Measurements from ENCODE around the gene MRPL44. TPM values are rescaled to one million over a fixed set of nuclear protein-coding genes. Genes with fewer than 3 reads are reported as not detected.

The MRPL44 gene
- polyA plus RNA-seq, 4 donors = 27.7 to 33.9 (median 29.9) TPM

- Histone ChIP-seq H3K36me3 (ENCODE audit: control insufficient read depth in 3 of 3, insufficient read depth in 2 of 3, low read depth in 1 of 3, low read length in 3 of 3) (peaks cover 0 to 14% (median 2%) of the 10 kb centered on the region in 3 donors), H3K27ac (ENCODE audit: low read depth in 1 of 3, low read length in 2 of 3) (no peak overlapping the region), H3K4me1 (ENCODE audit: control insufficient read depth in 3 of 3, insufficient read depth in 2 of 3, low read depth in 1 of 3, low read length in 2 of 3) (peaks cover 0 to 7% (median 0%) of the 10 kb centered on the region in 3 donors), H3K4me3 (ENCODE audit: low read depth in 1 of 3, low read length in 3 of 3) (no peak overlapping the region), H3K9me3 (ENCODE audit: control insufficient read depth in 2 of 2, insufficient read depth in 1 of 2, low read depth in 1 of 2, low read length in 1 of 2) (no peaks in the 10 kb centered on the region), H3K27me3 (ENCODE audit: control insufficient read depth in 3 of 3, insufficient read depth in 3 of 3, low read length in 3 of 3) (no peaks in the 10 kb centered on the region)
- DNase-seq (no peak), FAIRE-seq (no peak)
- 95 to 99% (median 98%) methylated on average over 4 of the region's 4 CpGs for WGBS, 3 donors
Observed at GRCh38 chr2:223920109-223920508, 37.2 kb upstream of the MRPL44 start.

- no peak for FAIRE-seq
- Histone ChIP-seq H3K9me3 (ENCODE audit: control insufficient read depth in 2 of 2, insufficient read depth in 1 of 2, low read depth in 1 of 2, low read length in 1 of 2) (peaks cover 0 to 2% of the 10 kb centered on the region in 2 donors), H3K36me3 (ENCODE audit: control insufficient read depth in 3 of 3, insufficient read depth in 2 of 3, low read depth in 1 of 3, low read length in 3 of 3) (peaks cover 0 to 16% (median under 1%) of the 10 kb centered on the region in 3 donors), H3K27ac (ENCODE audit: low read depth in 1 of 3, low read length in 2 of 3) (no peak overlapping the region), H3K4me1 (ENCODE audit: control insufficient read depth in 3 of 3, insufficient read depth in 2 of 3, low read depth in 1 of 3, low read length in 2 of 3) (peaks cover 0 to 7% (median 0%) of the 10 kb centered on the region in 3 donors), H3K27me3 (ENCODE audit: control insufficient read depth in 3 of 3, insufficient read depth in 3 of 3, low read length in 3 of 3) (no peaks in the 10 kb centered on the region), H3K4me3 (ENCODE audit: low read depth in 1 of 3, low read length in 3 of 3) (no peak overlapping the region)
- DNase-seq = no peak
Observed at GRCh38 chr2:223921204-223921603, 36.1 kb upstream of the MRPL44 start.

- FAIRE-seq = no peak
- peaks cover 0 to 20% (median 0%) of the 10 kb centered on the region in 3 donors for H3K36me3 ChIP-seq (ENCODE audit: control insufficient read depth in 3 of 3, insufficient read depth in 2 of 3, low read depth in 1 of 3, low read length in 3 of 3)
- H3K9me3 ChIP-seq (ENCODE audit: control insufficient read depth in 2 of 2, insufficient read depth in 1 of 2, low read depth in 1 of 2, low read length in 1 of 2) = peaks cover 0 to 13% of the 10 kb centered on the region in 2 donors
- H3K27me3 ChIP-seq (ENCODE audit: control insufficient read depth in 3 of 3, insufficient read depth in 3 of 3, low read length in 3 of 3) = no peaks in the 10 kb centered on the region
- H3K4me1 ChIP-seq (ENCODE audit: control insufficient read depth in 3 of 3, insufficient read depth in 2 of 3, low read depth in 1 of 3, low read length in 2 of 3) = peaks cover 0 to 7% (median 0%) of the 10 kb centered on the region in 3 donors
- DNase-seq = no peak
- 69 to 73% (median 71%) methylated on average over 3 of the region's 3 CpGs for WGBS, 3 donors
- H3K27ac ChIP-seq (ENCODE audit: low read depth in 1 of 3, low read length in 2 of 3) = no peak overlapping the region
- no peak overlapping the region for H3K4me3 ChIP-seq (ENCODE audit: low read depth in 1 of 3, low read length in 3 of 3)
Observed at GRCh38 chr2:223922308-223922707, 35.0 kb upstream of the MRPL44 start.

- Histone ChIP-seq H3K27me3 (ENCODE audit: control insufficient read depth in 3 of 3, insufficient read depth in 3 of 3, low read length in 3 of 3) (no peaks in the 10 kb centered on the region), H3K9me3 (ENCODE audit: control insufficient read depth in 2 of 2, insufficient read depth in 1 of 2, low read depth in 1 of 2, low read length in 1 of 2) (peaks cover 0 to 19% of the 10 kb centered on the region in 2 donors), H3K36me3 (ENCODE audit: control insufficient read depth in 3 of 3, insufficient read depth in 2 of 3, low read depth in 1 of 3, low read length in 3 of 3) (peaks cover 0 to 18% (median 0%) of the 10 kb centered on the region in 3 donors), H3K4me1 (ENCODE audit: control insufficient read depth in 3 of 3, insufficient read depth in 2 of 3, low read depth in 1 of 3, low read length in 2 of 3) (peaks cover 0 to 11% (median 0%) of the 10 kb centered on the region in 3 donors), H3K27ac (ENCODE audit: low read depth in 1 of 3, low read length in 2 of 3) (no peak overlapping the region), H3K4me3 (ENCODE audit: low read depth in 1 of 3, low read length in 3 of 3) (no peak overlapping the region)
- FAIRE-seq = no peak
- 84 to 87% (median 86%) methylated on average over 2 of the region's 2 CpGs for WGBS, 3 donors
- no peak for DNase-seq
Observed at GRCh38 chr2:223923976-223924375, 33.3 kb upstream of the MRPL44 start.

GRCh38 chr2:223925106-223925505 lies 32.2 kb upstream of the MRPL44 start:
- Histone ChIP-seq H3K4me1 (ENCODE audit: control insufficient read depth in 3 of 3, insufficient read depth in 2 of 3, low read depth in 1 of 3, low read length in 2 of 3) (peaks cover 0 to 13% (median 3%) of the 10 kb centered on the region in 3 donors), H3K27me3 (ENCODE audit: control insufficient read depth in 3 of 3, insufficient read depth in 3 of 3, low read length in 3 of 3) (no peaks in the 10 kb centered on the region), H3K27ac (ENCODE audit: low read depth in 1 of 3, low read length in 2 of 3) (no peak overlapping the region), H3K4me3 (ENCODE audit: low read depth in 1 of 3, low read length in 3 of 3) (no peak overlapping the region), H3K36me3 (ENCODE audit: control insufficient read depth in 3 of 3, insufficient read depth in 2 of 3, low read depth in 1 of 3, low read length in 3 of 3) (peaks cover 0 to 12% (median 0%) of the 10 kb centered on the region in 3 donors), H3K9me3 (ENCODE audit: control insufficient read depth in 2 of 2, insufficient read depth in 1 of 2, low read depth in 1 of 2, low read length in 1 of 2) (peaks cover 0 to 19% of the 10 kb centered on the region in 2 donors)
- WGBS, 3 donors = 97 to 98% (median 97%) methylated on average over 3 of the region's 3 CpGs
- no peak for DNase-seq
- FAIRE-seq = no peak

GRCh38 chr2:223928113-223929006 lies 28.9 kb upstream of the MRPL44 start:
- H3K27me3 ChIP-seq (ENCODE audit: control insufficient read depth in 3 of 3, insufficient read depth in 3 of 3, low read length in 3 of 3) = no peaks in the 10 kb centered on the region
- peaks cover 0 to 13% (median 0%) of the 10 kb centered on the region in 3 donors for H3K36me3 ChIP-seq (ENCODE audit: control insufficient read depth in 3 of 3, insufficient read depth in 2 of 3, low read depth in 1 of 3, low read length in 3 of 3)
- 86 to 94% (median 93%) methylated on average over 7 of the region's 7 CpGs for WGBS, 3 donors
- H3K4me1 ChIP-seq (ENCODE audit: control insufficient read depth in 3 of 3, insufficient read depth in 2 of 3, low read depth in 1 of 3, low read length in 2 of 3) = peaks cover 5 to 8% (median 8%) of the 10 kb centered on the region in 3 donors
- FAIRE-seq (no peak), DNase-seq (no peak)
- no peak overlapping the region for H3K4me3 ChIP-seq (ENCODE audit: low read depth in 1 of 3, low read length in 3 of 3)
- H3K9me3 ChIP-seq (ENCODE audit: control insufficient read depth in 2 of 2, insufficient read depth in 1 of 2, low read depth in 1 of 2, low read length in 1 of 2) = peaks cover 0 to 19% of the 10 kb centered on the region in 2 donors
- no peak overlapping the region for H3K27ac ChIP-seq (ENCODE audit: low read depth in 1 of 3, low read length in 2 of 3)

DNA sequence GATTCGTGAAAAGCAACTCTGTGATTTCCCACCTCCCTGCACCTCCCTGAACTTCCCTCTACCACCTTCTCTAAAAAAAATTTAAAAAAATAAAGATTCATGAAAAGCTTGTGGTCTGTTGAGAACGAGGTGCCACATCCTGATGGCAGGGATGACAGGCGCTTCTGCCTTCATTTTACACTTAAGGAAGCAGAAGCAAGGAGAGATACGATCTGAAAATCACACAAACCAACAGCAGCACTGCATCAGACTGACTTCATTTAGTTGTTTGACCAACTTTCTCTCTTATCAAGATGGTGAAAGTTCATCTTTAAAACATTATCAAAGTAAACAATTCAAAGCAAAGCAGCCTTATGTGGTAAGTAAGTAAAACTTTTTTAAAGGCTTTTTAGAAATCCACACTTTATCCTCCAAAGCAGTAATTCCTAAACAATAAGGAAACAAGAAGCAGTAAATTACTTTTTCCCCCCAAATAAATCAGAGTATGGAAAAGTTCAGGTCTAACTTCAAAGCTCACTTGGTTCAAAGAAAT lies 27.6 kb upstream of the MRPL44 start:
- Histone ChIP-seq H3K4me3 (ENCODE audit: low read depth in 1 of 3, low read length in 3 of 3) (no peak overlapping the region), H3K36me3 (ENCODE audit: control insufficient read depth in 3 of 3, insufficient read depth in 2 of 3, low read depth in 1 of 3, low read length in 3 of 3) (peaks cover 0 to 13% (median 0%) of the 10 kb centered on the region in 3 donors), H3K27me3 (ENCODE audit: control insufficient read depth in 3 of 3, insufficient read depth in 3 of 3, low read length in 3 of 3) (no peaks in the 10 kb centered on the region), H3K9me3 (ENCODE audit: control insufficient read depth in 2 of 2, insufficient read depth in 1 of 2, low read depth in 1 of 2, low read length in 1 of 2) (peaks cover 0 to 19% of the 10 kb centered on the region in 2 donors), H3K4me1 (ENCODE audit: control insufficient read depth in 3 of 3, insufficient read depth in 2 of 3, low read depth in 1 of 3, low read length in 2 of 3) (peaks cover 5 to 8% (median 8%) of the 10 kb centered on the region in 3 donors), H3K27ac (ENCODE audit: low read depth in 1 of 3, low read length in 2 of 3) (no peak overlapping the region)
- DNase-seq (peak in 1 of 2 donors; percentile 21), FAIRE-seq (no peak)
- 16 to 35% (median 20%) methylated on average over 4 of the region's 4 CpGs for WGBS, 3 donors

GRCh38 chr2:223930103-223930976 lies 26.9 kb upstream of the MRPL44 start:
- no peak for FAIRE-seq
- H3K27ac ChIP-seq (ENCODE audit: low read depth in 1 of 3, low read length in 2 of 3) = peak overlapping the region in 1 of 3 donors; percentile 68
- no peaks in the 10 kb centered on the region for H3K27me3 ChIP-seq (ENCODE audit: control insufficient read depth in 3 of 3, insufficient read depth in 3 of 3, low read length in 3 of 3)
- peak in 1 of 2 donors; percentile 36 for DNase-seq
- 79 to 83% (median 79%) methylated on average over 23 of the region's 23 CpGs for WGBS, 3 donors
- peaks cover 0 to 13% (median 0%) of the 10 kb centered on the region in 3 donors for H3K36me3 ChIP-seq (ENCODE audit: control insufficient read depth in 3 of 3, insufficient read depth in 2 of 3, low read depth in 1 of 3, low read length in 3 of 3)
- no peak overlapping the region for H3K4me3 ChIP-seq (ENCODE audit: low read depth in 1 of 3, low read length in 3 of 3)
- peaks cover 5 to 8% (median 8%) of the 10 kb centered on the region in 3 donors for H3K4me1 ChIP-seq (ENCODE audit: control insufficient read depth in 3 of 3, insufficient read depth in 2 of 3, low read depth in 1 of 3, low read length in 2 of 3)
- H3K9me3 ChIP-seq (ENCODE audit: control insufficient read depth in 2 of 2, insufficient read depth in 1 of 2, low read depth in 1 of 2, low read length in 1 of 2) = peaks cover 0 to 19% of the 10 kb centered on the region in 2 donors

All from small intestine (tissue), 7 donors.